HG03095 (cell line): ENCODE measurements around the gene MTR.

ENCODE experiments used
- ATAC-seq: cut with Tn5 transposase; IDR thresholded peaks from one replicate; pipeline ENCODE4 v1.9.1; 2021; ENCODE audit warnings: moderate library complexity; ENCODE audit not compliant: unreplicated experiment

The MTR gene

DNA sequence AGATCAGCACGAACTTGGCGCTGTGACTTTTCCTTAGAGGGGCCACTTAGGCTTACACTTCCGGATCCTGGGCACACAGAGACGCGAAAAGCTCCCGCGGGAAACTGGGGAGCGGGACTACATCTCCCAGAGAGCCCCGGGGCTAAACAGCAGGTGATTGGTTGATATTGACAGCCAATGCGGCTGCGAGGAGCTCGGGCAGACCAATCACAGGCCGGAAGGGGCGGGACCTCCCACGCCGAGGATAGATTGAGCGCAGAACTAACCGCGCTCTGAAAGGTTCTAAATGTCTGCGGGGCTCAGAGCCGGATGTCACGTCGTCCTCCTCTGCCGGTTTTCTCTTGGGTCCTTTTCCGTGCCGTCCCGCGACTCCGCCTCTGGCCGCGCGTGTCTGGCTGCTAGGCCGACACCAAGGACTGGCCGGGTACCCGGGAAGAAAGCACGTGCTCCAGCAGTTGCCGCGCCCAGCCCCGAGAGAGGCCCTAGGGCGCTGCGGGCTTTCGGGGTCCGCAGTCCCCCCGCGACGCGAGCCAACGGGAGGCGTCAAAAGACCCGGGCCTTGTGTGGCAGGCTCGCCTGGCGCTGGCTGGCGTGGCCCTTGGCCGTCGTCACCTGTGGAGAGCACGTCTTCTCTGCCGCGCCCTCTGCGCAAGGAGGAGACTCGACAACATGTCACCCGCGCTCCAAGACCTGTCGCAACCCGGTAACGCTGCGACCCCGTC lies at the start of gene MTR:
Gene MTR, plus strand, starts transcription at position 258 of the 722 bp plus-strand sequence. Its CDS starts 412 bp downstream, at position 670.
- peak; percentile 98 for ATAC-seq

DNA sequence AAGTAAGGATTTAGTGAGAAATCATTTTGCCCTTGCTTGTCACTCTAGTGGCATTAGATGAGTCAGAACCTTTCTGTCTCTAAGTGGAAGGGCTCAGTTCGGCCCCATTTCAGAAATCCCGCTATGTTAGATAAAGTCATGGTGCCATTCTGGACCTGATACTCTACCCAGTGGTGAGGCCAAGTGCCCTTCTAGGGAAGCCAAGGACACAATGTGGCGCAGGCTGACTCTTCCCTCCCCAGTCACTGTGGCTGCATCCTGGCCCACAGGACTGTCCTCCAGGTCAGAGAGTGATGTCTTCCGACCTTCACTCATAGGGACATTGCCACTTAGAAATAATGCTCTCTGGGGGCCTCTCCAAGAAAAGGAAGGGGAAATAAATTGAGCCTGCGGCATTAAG lies 48.3 kb upstream of the MTR start:
- ATAC-seq = no peak

DNA sequence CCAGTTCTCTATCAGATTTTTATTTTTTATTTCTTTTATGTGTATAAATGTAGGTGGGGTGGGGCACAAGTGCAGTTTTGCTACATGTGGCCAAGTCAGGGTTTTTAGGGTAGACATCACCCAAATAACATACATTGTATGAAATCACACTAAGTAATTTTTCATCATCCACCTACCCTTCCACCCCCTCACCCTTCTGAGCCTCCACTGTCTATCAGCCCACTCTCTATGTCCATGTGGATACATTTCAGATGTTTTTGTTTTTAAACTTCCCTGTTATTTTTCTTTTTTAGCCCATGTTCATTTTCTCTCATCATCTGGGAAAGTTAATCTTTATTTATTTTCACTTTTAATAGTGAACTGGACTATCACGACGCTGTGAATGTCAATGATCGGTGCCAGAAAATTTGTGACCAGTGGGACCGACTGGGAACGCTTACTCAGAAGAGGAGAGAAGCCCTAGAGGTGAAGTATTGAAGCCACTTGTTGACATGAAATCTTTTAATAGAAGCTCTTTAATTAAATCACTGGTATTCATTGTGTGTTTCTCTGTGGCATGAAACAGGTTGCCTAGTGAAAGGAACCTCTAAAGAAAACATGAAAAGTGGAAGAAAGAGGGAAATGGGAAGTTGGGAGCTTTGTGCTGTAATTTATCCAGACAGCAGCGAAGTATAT lies 47.6 kb upstream of the MTR start:
- no peak for ATAC-seq

DNA sequence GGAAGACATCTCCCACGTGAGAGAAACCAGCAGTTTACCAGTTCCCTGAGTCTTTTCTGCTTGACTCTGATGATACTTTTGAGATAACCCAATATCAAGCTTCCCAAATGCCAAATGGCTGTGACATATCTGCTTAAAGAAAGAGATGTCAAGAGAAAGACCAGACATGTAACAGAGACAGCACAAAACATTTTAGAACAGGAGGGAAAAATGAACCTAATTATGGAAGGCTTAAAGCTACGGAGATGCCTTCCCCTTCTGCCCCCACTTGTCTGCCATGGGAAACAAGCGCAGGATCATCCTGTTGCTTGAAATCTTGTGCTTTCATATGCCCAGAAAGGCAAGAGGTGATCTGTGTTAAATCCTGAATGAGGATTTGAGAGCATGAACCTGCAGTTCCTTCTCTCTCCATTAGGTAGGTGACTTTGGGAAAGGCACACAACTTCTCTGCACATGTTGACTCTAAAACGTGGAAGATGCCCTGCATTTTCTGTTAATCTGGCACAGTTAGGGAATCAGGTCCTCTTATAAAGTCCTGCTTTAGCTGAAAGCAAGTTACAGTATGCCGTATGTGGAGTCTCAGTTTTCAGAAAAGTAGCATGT lies 46.7 kb upstream of the MTR start:
- no peak for ATAC-seq

DNA sequence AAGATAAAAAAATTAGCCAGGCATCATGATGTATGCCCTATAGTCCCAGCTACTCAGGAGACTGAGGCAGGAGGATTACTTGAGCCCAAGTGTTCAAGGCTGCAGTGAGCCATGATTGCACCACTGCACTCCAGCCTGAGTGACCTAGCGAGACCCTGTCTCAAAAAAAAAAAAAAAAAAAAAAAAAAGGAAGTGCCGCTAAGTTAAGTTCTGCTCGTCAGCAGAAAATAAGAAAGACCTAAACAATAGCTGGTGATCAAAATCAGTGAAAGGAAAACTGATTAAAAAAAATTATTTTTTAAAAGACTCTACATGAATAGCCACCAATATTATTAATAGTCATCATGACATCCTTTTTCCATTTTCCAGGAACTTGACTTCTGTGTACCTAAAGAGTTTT lies 44.2 kb upstream of the MTR start:
- ATAC-seq = no peak

DNA sequence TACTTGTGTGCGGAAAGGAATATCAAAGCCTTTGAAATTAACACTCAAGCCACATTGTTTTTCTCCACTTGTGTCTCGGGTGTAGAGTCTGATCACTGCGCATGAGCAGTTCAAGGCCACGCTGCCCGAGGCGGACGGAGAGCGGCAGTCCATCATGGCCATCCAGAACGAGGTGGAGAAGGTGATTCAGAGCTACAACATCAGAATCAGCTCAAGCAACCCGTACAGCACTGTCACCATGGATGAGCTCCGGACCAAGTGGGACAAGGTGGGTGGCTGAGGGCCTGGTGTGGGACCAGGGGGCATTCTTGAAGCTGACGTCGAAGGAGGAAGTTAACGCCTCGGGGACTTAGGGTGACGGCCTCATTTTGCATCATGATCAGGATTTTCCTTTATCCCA lies 43.7 kb upstream of the MTR start:
- ATAC-seq = no peak

DNA sequence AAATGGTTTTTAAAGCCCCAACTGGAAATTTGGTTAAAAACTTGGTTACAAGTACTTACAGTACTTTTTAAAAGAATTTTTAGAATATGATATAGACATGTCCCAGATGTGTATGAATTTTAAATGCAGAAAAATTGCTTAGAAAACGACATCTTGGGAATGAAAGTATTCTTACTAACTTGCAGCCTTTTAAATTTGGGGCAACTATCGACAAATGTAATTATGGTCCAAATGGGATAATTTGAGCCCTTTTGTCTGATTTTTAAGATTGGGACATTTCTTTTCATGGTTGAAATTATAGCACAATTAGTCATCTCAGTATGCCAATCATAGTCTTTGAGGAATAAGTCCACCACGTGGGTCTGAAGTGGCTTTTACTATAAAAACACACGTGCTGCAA lies 43.2 kb upstream of the MTR start:
- no peak for ATAC-seq

DNA sequence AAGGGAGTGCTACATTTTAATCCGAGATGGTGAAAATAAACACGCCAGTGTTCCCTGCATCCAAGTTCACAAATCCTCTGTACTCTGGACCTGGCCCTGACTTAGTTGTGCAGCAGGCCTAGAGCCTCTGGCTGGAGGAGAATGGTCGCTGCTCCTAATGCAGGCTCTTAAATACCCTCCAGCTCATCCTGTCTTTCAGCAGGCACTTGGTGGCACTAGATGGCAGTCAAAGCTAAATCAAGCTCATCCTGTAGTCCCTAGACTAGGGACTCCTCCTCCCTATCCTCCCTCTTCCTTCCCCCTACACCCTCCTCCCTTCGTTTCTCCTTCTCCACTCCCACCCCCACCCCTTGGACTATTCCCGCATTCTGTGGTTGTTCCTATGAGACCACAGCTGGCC lies 41.6 kb upstream of the MTR start:
- ATAC-seq = no peak

DNA sequence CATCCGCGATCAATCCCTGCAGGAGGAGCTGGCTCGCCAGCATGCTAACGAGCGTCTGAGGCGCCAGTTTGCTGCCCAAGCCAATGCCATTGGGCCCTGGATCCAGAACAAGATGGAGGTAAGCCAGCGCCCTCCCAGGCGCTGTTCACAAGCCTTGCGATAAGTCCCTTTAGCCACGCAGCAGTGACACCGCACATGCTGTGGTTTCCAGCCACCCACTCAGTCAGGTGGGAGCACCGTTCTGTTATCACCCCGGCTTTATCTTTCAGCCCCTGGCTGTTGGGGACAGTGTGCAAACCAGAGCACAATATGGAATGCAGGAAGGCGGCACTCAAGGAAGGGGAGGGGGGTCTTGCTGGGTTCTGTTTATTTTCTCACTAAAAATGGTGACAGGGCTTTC lies 41.1 kb upstream of the MTR start:
- ATAC-seq = no peak

DNA sequence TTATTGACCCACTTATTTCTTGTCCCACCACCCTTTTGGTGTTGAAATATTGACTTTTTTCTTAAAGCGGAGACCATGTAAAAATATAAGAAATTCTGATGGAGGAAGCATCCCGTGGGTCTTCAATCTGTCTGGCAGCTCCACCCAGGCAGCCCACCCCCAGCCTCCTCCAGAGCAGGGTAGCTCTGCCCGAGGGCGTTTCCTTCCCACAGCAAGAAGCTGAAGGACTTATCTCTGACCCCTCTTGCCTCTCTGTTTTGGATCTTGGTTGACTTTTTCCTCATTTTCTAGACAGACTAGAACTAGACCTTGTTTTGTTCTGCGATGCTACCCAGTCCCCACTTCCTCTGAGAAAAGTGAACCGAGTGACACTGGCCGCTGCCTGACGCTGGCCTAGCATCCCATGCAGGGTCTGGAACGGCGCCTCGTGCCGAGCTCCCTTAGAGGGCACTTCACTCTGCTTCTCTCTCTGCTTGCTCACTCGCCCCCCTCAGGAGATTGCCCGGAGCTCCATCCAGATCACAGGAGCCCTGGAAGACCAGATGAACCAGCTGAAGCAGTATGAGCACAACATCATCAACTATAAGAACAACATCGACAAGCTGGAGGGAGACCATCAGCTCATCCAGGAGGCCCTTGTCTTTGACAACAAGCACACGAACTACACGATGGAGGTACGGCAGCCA lies 40.4 kb upstream of the MTR start:
- no peak for ATAC-seq

DNA sequence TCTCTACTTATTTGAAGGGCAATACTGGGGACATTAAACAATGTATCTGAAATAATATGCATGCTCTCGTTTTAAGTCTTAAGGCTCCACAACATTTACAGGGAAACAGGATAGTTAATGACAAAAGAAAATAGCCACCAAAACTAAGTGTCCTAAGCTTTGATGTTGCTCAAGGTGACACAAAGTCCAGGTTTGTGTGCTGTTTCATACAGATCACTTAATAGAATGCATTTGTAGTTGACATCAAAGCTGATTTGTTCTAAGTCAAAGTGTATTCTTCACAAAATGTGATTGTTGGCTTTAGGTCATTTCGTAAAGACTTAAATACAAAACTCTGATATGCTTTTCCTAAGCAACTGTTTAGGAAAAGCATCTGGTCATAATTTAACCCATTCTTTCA lies 37.5 kb upstream of the MTR start:
- ATAC-seq = no peak

DNA sequence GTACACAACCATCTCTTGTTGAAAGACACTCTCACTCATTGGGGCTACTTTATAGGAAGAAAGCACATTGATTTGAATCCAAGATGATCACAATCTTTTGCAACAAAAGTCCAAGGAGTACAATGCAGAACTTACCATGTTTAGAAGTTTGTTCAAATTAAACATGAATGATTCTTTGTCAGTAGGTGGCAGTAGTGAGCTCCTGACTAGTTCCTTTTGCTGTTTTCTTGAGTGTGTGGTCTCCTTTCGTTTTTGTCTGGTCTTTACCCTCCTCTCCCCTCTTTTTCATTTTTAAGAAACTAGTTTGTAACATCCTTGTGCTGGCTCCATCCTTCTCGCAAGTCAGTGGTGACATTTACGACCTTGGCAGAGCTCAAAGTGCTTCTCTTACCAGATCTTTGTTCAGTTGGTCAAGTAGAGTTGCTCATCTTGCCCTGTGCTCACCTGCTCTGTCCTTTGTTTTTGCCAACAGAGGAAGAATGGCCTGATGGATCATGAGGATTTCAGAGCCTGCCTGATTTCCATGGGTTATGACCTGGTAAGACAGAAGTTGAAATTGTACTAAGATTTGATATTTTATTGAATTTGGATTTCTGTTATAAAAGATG lies 35.7 kb upstream of the MTR start:
- ATAC-seq = no peak

DNA sequence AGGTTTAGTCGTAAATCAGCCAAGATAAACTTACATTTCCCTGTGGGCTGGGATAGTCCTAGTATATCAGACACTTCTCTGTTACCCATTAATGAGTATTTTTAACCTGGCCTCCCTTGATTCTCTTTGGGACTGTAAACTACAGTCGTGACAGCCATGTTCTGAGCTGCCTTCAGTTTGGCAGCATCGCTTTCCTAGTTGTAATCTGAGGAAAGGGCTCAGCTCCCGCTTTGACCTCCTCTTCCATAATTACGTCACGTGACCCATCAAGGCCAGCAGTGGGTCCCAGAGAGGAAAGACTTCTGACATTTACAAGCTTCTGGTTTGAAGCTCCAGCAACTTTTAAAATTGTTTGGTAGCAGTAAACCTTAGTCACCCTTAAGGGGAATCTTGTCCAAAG lies 34.6 kb upstream of the MTR start:
- no peak for ATAC-seq

DNA sequence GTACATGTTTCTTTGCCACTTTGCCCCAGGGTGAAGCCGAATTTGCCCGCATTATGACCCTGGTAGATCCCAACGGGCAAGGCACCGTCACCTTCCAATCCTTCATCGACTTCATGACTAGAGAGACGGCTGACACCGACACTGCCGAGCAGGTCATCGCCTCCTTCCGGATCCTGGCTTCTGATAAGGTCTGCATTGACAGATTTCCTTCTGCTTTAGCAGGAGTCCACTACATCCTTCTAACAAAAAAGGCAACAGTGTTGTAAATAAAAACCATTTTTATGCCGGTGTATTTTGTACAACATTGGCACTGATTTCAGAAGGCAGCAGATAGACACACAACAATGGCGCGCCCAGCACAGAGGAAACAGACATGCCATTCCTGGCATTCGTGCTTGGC lies 34.1 kb upstream of the MTR start:
- ATAC-seq = no peak

DNA sequence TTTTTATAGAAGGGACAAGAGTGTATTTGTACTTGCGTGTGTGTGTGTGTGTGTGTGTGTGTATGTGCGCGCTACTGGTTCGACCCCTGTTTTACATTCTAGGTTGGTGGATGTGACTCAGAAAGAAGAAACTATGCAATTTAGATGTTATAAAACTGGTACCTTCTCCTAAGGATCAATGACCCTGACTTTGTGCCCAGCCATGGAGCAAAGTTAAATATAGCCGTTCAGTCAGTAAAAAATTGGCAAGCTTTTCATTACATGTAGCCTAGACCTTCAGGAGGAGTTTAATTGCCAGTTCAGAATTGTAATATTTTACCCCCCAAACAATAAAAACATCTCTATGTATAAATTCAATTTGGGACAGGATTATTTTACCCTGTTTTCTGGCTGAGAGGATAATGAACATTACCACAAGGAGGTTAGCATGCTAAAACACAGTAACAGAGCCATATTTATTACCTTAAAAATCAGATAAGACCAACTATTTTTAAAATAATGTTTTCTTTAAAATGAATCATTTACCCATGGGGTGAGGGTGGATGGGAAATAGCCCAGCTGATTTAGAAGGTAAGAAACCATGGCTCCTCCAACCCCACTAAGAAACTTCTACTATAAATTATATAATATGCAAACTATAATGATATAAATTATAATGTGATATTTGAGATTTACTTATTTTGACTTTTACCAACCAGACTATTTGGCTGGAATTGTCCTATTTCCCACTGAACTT lies 33.5 kb upstream of the MTR start:
- no peak for ATAC-seq

DNA sequence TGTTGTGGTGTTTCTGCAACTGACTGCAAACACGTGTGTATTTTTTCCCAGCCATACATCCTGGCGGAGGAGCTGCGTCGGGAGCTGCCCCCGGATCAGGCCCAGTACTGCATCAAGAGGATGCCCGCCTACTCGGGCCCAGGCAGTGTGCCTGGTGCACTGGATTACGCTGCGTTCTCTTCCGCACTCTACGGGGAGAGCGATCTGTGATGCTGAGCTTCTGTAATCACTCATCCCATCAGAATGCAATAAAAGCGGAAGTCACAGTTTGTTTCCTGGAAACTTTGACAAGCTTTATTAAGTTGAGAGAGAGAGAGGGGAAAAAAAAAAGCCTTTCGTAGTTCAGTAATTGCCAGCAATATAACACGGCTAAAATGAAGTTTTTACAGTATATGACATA lies 32.7 kb upstream of the MTR start:
- no peak for ATAC-seq

DNA sequence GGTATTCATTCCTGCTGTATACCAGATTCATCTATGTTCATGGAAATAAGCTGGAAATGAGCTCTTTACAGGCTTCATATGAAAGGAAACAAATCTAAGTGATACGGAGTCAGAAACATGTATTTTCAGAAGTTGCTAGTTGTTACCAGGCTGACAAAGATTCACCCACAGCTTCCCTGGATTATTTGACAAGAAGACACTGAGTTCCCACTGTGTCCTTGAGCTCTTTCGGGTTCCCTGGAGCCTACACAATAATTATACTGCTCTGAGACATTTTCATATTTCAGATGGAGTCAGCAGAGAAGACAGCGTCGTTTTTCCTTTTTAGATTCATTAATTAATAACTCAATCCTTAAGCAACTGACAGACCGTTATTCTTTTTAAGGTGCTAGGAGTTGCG lies 29.3 kb upstream of the MTR start:
- ATAC-seq = no peak

DNA sequence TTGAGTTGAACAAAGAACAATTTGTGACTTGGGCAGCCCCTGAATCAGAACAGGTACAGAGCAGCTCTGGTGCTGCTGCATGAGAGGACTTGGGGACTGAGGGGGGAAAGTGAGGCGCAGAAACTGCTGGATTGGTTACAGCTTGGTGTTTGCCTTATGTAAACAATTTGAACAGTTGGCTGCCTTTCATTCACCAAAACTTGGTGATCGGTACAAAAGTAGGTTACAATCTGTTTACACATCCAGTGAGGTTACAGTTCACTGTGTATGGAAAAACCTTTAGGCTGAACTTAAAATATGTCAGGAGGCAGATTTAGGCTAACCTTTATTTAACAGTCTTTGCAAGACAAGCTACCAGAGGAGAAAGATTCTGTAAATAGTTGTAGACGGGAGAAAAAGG lies 28.6 kb upstream of the MTR start:
- ATAC-seq = no peak

DNA sequence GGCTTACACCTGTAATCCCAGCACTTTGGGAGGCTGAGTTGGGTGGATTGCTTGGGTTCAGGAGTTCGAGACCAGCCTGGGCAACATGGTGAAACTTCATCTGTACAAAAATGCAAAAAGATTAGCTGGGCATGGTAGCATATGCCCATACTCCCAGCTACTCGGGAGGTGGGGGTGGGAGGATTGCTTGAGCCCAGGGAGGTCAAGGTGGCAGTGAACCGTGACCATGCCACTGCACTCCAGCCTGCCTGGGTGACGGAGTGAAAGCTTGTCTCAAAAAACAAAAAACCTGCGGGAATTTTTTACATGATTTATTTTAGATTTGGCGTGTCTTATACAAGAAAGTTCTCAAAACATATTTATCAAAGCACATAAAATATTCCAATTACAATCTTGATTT lies 27.8 kb upstream of the MTR start:
- ATAC-seq = no peak

DNA sequence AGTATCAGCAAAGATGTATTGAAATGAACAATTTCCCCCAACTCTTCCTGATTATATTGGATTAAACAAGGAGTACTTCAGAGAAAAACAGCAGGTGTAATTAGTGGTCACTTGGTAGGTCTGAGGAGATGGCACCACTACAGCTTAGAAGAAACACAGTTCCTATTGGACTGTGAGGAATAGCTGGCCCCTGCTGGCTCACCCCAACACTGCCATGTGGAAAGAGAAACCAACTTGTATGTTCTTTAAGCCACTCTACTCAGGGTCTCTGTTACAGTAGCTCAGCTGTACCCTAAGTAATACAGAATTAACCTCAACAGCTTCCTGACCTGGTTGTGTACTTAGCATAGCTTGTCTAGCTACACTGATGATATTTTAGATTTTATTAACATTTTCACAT lies 26.5 kb upstream of the MTR start:
- ATAC-seq = no peak

DNA sequence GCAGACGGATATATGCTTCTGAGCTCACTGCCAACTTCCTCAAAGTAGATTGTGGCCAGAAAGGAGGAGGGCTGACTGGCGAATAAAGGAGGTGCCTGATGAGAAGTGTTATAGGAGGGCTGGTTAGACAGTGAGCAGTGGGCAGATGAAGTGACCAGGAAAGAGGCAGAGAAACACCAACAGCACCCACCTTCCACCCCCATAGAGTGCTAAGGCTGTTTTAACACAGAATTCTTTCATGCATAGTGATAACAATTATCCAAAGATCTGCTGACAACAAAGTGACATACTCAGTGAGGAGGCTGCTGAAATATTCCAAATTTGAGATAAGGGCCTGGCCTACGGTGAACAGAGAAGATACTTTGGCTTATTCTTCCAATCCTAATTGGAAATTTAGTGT lies 21.2 kb upstream of the MTR start:
- ATAC-seq = no peak
